NCI-H1930 (cell line): ENCODE data around the gene ATF6.
"Not testable (repeated sequence)": the region's sequence is repeated elsewhere in the genome, so short reads cannot be mapped to it uniquely, and the experiment has no call there.

Experiments
- DNase-seq, 2 experiments: peaks; one replicate each; lab custom pipeline; 2025; lab: John Stamatoyannopoulos, UW

The ATF6 gene

GRCh38 chr1:161781995-161782394 lies 15.9 kb downstream of the ATF6 start:
- DNase-seq, result no peak

GRCh38 chr1:161782886-161783285 lies 16.8 kb downstream of the ATF6 start:
- no peak for DNase-seq

GRCh38 chr1:161784968-161785367 lies 18.8 kb downstream of the ATF6 start:
- no peak for DNase-seq

- DNase-seq, result no peak
Measured at GRCh38 chr1:161787355-161787754, 21.2 kb downstream of the ATF6 start.

- DNase-seq, result no peak
Measured at GRCh38 chr1:161790587-161791317, 24.6 kb downstream of the ATF6 start.

- DNase-seq, result no peak
Measured at GRCh38 chr1:161791904-161792655, 26.0 kb downstream of the ATF6 start.

GRCh38 chr1:161792740-161793139 lies 26.6 kb downstream of the ATF6 start:
- DNase-seq, result peak; percentile 52 to 68

GRCh38 chr1:161799792-161800191 lies 33.7 kb downstream of the ATF6 start:
- no peak for DNase-seq

GRCh38 chr1:161801955-161802354 lies 35.8 kb downstream of the ATF6 start:
- DNase-seq, result no peak

GRCh38 chr1:161803181-161803580 lies 37.1 kb downstream of the ATF6 start:
- peak; percentile 26 to 27 for DNase-seq

- DNase-seq, result no peak
Measured at GRCh38 chr1:161805399-161806197, 39.5 kb downstream of the ATF6 start.

GRCh38 chr1:161809202-161809601 lies 43.1 kb downstream of the ATF6 start:
- DNase-seq, result not testable (repeated sequence)

GRCh38 chr1:161809656-161810055 lies 43.5 kb downstream of the ATF6 start:
- DNase-seq, result not testable (repeated sequence)

GRCh38 chr1:161810780-161811179 lies 44.7 kb downstream of the ATF6 start:
- no peak for DNase-seq

- no peak for DNase-seq
Measured at GRCh38 chr1:161816201-161816600, 50.1 kb downstream of the ATF6 start.

GRCh38 chr1:161817176-161817730 lies 51.1 kb downstream of the ATF6 start:
- no peak for DNase-seq

GRCh38 chr1:161820914-161821313 lies 54.8 kb downstream of the ATF6 start:
- DNase-seq, result no peak

GRCh38 chr1:161824618-161825017 lies 58.5 kb downstream of the ATF6 start:
- DNase-seq, result no peak

- no peak for DNase-seq
Measured at GRCh38 chr1:161825831-161826230, 59.7 kb downstream of the ATF6 start.

- DNase-seq, result no peak
Measured at GRCh38 chr1:161826478-161826877, 60.4 kb downstream of the ATF6 start.

- no peak for DNase-seq
Measured at GRCh38 chr1:161827786-161828185, 61.7 kb downstream of the ATF6 start.

- not testable (repeated sequence) for DNase-seq
Measured at GRCh38 chr1:161832299-161832907, 66.3 kb downstream of the ATF6 start.
